Adrenal gland (tissue), 5 donors: Measurements from ENCODE around the gene EEF1G.
"Not testable (repeated sequence)": the region's sequence is repeated elsewhere in the genome, so short reads cannot be mapped to it uniquely, and the experiment has no call there.

Experiments
- CTCF ChIP-seq, 6 experiments: fragments of 450-650 bp in 4 of 6; fragments of 200-600 bp in 2 of 6; sonication (generic) in 1 of 6; IDR thresholded peaks; 1 replicate in 5 of 6; 2 replicates in 1 of 6; pipeline versions ENCODE4 v1.5.1 to v1.8.0; 2016 to 2021; ENCODE audit warnings: antibody characterized with exemption in 6 of 6, mild to moderate bottlenecking in 2 of 6, moderate library complexity in 1 of 6
- POLR2A ChIP-seq, 2 donors: fragments of 450-650 bp; IDR thresholded peaks; one replicate each; pipeline ENCODE4 v1.6.1; 2017; ENCODE audit warnings: antibody characterized with exemption in 2 of 2, mild to moderate bottlenecking in 2 of 2, moderate library complexity in 1 of 2
- donor health status: DM: no; HTN: no; CAD: no.

GRCh38 chr11:62616957-62617356, 43.3 kb upstream of the EEF1G start:
- not testable (repeated sequence) for TF ChIP-seq CTCF, POLR2A (IDR thresholded peaks at IDR 0.05)
